MG63 (cell line): ENCODE data around the gene DENND6A. TPM values are rescaled to one million over a fixed set of nuclear protein-coding genes. Genes with fewer than 3 reads are reported as not detected.
A peak's percentile ranks its signal among the peaks of the same experiment; 100 is the strongest.
"Not testable (repeated sequence)": the region's sequence is repeated elsewhere in the genome, so short reads cannot be mapped to it uniquely, and the experiment has no call there.

Source experiments
- DNase-seq: peaks from one replicate; pipeline ENCODE4 v3.0.0-alpha.2; 2020
- H3K27me3 ChIP-seq: fragments of 250-450 bp; sonication (Bioruptor Pico); 2 replicates; pipeline ENCODE4 v1.5.1; 2020; ENCODE audit warnings: mild to moderate bottlenecking, moderate library complexity
- H3K36me3 ChIP-seq: fragments of 250-450 bp; sonication (Bioruptor Pico); 2 replicates; pipeline ENCODE4 v1.5.1; 2020; ENCODE audit warnings: mild to moderate bottlenecking, moderate library complexity
- H3K4me3 ChIP-seq: fragments of 250-450 bp; sonication (Bioruptor Pico); 2 replicates; pipeline ENCODE4 v1.5.1; 2020; ENCODE audit warnings: mild to moderate bottlenecking, moderate library complexity
- H3K9me3 ChIP-seq: fragments of 250-450 bp; sonication (Bioruptor Pico); 2 replicates; pipeline ENCODE4 v1.5.1; 2020; ENCODE audit warnings: mild to moderate bottlenecking, moderate library complexity
- total RNA-seq: library from RNA; depleted of rRNA; stranded (reverse); fragments of >200 nt; shearing (Covaris generic); gene quantifications from 2 replicates; pipeline ENCODE4 v1.2.3, GENCODE V29; 2014; ENCODE audit warnings: low replicate concordance

The DENND6A gene
- total RNA-seq, 1 experiment from 2014 or later = 17.8 TPM

GRCh38 chr3:57705351-57705750 is 12.5 kb upstream of the DENND6A start:
- H3K36me3 ChIP-seq, H3K9me3 ChIP-seq, DNase-seq, H3K4me3 ChIP-seq, H3K27me3 ChIP-seq: not testable (repeated sequence)

GRCh38 chr3:57701781-57702180 is 8.9 kb upstream of the DENND6A start:
- Histone ChIP-seq H3K36me3 (no peaks in the 10 kb centered on the region), H3K9me3 (no peaks in the 10 kb centered on the region), H3K4me3 (no peak overlapping the region), H3K27me3 (no peaks in the 10 kb centered on the region)
- no peak for DNase-seq

- Histone ChIP-seq H3K4me3 (no peak overlapping the region), H3K27me3 (no peaks in the 10 kb centered on the region), H3K9me3 (no peaks in the 10 kb centered on the region), H3K36me3 (no peaks in the 10 kb centered on the region)
- no peak for DNase-seq
These were observed 7.9 kb upstream of the DENND6A start for GRCh38 chr3:57700737-57701136.

GRCh38 chr3:57699591-57699990 is 6.7 kb upstream of the DENND6A start:
- Histone ChIP-seq H3K4me3 (no peak overlapping the region), H3K36me3 (no peaks in the 10 kb centered on the region), H3K27me3 (no peaks in the 10 kb centered on the region), H3K9me3 (no peaks in the 10 kb centered on the region)
- DNase-seq = no peak

GRCh38 chr3:57696801-57697321 is 4.0 kb upstream of the DENND6A start:
- Histone ChIP-seq H3K36me3 (no peaks in the 10 kb centered on the region), H3K27me3 (no peaks in the 10 kb centered on the region), H3K4me3 (no peak overlapping the region), H3K9me3 (no peaks in the 10 kb centered on the region)
- peak; percentile 58 for DNase-seq

DNA sequence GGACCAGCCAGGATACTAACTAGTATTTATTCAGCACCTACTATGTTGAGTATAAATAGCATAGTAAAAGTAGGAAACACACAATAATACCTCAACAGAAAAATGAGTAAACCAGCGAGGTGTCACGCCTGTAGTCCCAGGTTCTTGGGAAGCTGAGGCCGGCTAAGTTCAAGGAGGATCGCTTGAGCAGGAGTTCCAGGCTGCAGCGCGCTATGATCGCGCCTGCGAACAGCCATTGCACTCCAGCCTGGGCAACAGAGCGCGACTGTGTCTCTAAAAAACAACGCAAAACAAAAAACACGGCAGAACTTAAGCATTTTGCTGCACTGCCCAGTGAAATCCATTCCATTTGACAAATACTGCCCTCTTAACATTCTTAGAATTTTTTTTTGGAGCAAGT is 1.3 kb upstream of the DENND6A start:
- Histone ChIP-seq H3K36me3 (no peaks in the 10 kb centered on the region), H3K9me3 (no peaks in the 10 kb centered on the region), H3K27me3 (no peaks in the 10 kb centered on the region), H3K4me3 (no peak overlapping the region)
- DNase-seq = no peak

GRCh38 chr3:57692133-57692395 is 813 bp downstream of the DENND6A start:
- not testable (repeated sequence) for H3K27me3 ChIP-seq, H3K9me3 ChIP-seq, DNase-seq, H3K36me3 ChIP-seq
- H3K4me3 ChIP-seq = peak overlapping the region; percentile 72

GRCh38 chr3:57691411-57692132 is 1.3 kb downstream of the DENND6A start:
- Histone ChIP-seq H3K27me3 (no peaks in the 10 kb centered on the region), H3K9me3 (no peaks in the 10 kb centered on the region), H3K4me3 (peak overlapping the region; percentile 72), H3K36me3 (no peaks in the 10 kb centered on the region)
- DNase-seq = no peak

DNA sequence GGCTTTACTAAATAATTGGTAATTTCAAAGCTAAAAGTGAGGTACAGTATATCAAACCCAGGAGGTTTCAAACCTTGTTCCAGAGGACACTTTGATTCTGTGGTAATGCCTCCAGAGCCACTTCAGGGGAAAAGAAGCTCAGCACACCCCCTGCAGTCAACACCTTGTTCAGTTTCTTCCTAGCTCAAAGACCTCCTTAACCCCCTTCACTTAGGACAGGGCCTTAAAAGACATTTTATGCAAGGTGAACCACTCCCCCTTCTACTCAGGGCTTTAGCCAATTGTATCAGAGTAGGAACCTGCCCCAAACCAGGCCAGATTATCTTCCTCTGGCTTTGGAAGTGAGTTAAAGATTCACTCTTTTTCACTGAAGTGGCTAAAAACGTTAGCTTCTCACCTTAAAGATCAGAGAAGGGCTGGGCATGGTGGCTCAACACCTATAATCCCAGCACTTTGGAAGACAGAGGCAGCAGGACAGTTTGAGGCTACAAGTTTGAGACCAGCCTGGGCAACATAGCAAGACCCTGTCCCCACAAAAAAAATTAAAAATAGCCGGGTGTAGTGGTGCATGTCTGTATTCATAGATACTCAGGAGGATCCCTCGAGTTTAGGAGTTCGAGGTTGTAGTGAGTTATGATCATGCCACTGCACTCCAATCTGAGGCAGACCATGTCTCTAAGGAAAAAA is 3.4 kb downstream of the DENND6A start:
- H3K9me3 ChIP-seq = no peaks in the 10 kb centered on the region
- no peak for DNase-seq
- H3K36me3 ChIP-seq = no peaks in the 10 kb centered on the region
- no peaks in the 10 kb centered on the region for H3K27me3 ChIP-seq
- H3K4me3 ChIP-seq = no peak overlapping the region

DNA sequence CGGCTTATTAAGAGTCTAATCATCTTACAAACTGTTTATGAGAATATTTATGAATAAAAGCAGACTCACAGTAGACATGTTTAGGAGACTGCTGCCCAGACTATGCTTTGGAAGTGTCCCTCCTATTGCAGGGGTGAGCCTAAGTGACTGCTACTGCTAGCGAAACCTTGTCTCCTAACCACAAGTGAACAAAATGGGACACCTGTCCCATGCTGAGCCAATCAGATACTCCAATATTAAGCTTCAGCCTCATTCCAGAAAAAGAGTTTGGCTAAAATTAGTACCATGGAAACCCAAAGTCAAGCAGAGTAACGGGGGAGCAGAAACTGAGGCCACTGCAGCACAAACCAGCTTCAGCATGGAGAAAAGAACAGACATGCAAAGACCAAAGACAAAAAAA is 4.6 kb downstream of the DENND6A start:
- H3K9me3 ChIP-seq = no peaks in the 10 kb centered on the region
- no peaks in the 10 kb centered on the region for H3K36me3 ChIP-seq
- no peaks in the 10 kb centered on the region for H3K27me3 ChIP-seq
- DNase-seq = no peak
- no peak overlapping the region for H3K4me3 ChIP-seq

- H3K36me3 ChIP-seq = no peaks in the 10 kb centered on the region
- H3K4me3 ChIP-seq = no peak overlapping the region
- no peak for DNase-seq
- no peaks in the 10 kb centered on the region for H3K27me3 ChIP-seq
- no peaks in the 10 kb centered on the region for H3K9me3 ChIP-seq
These were observed 9.6 kb downstream of the DENND6A start for GRCh38 chr3:57683286-57683685.

GRCh38 chr3:57682284-57682683 is 10.6 kb downstream of the DENND6A start:
- no peak overlapping the region for H3K4me3 ChIP-seq
- DNase-seq = no peak
- H3K27me3 ChIP-seq = no peaks in the 10 kb centered on the region
- no peaks in the 10 kb centered on the region for H3K36me3 ChIP-seq
- no peaks in the 10 kb centered on the region for H3K9me3 ChIP-seq

DNA sequence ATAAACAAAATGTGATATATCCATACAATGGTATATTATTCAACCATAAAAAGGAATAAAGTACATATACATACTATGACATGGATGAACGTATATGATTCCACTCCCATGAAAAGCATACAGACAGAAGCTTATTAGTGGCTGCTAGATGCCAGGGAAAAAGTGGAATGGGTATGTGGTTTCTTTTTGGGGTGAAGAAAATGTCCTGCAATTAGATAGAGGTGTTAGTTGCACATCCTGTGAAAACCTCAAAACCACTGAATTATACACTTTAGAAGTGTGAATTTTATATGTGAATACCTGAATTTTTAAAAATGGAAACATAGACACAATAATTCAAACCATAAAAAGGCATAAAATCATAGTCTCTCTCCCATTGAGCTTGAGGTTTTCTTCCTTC is 11.2 kb downstream of the DENND6A start:
- DNase-seq = no peak
- Histone ChIP-seq H3K9me3 (no peaks in the 10 kb centered on the region), H3K4me3 (no peak overlapping the region), H3K36me3 (no peaks in the 10 kb centered on the region), H3K27me3 (no peaks in the 10 kb centered on the region)

DNA sequence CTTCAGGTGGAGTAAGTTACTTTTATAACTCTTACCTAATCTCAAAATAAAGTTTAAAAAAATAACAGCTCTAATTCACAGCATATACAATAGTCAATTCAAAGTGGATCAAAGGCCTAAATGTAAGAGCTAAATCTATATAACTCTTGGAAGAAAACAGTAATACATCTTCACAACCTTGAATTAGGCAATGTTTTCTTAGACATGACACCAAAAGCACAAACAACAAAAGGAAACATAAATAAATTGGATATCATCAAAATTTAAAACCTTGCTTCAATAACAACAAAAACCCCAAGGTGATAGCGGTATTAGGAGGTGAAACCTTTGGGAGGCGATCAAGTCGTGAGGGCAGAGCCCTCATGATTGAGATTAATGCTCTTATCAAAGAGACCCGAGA is 12.8 kb downstream of the DENND6A start:
- Histone ChIP-seq H3K27me3 (no peaks in the 10 kb centered on the region), H3K4me3 (no peak overlapping the region), H3K36me3 (no peaks in the 10 kb centered on the region), H3K9me3 (no peaks in the 10 kb centered on the region)
- DNase-seq = no peak

- H3K27me3 ChIP-seq = no peaks in the 10 kb centered on the region
- no peak overlapping the region for H3K4me3 ChIP-seq
- no peak for DNase-seq
- H3K9me3 ChIP-seq = no peaks in the 10 kb centered on the region
- H3K36me3 ChIP-seq = no peaks in the 10 kb centered on the region
These were observed 17.3 kb downstream of the DENND6A start for GRCh38 chr3:57675530-57675929.

DNA sequence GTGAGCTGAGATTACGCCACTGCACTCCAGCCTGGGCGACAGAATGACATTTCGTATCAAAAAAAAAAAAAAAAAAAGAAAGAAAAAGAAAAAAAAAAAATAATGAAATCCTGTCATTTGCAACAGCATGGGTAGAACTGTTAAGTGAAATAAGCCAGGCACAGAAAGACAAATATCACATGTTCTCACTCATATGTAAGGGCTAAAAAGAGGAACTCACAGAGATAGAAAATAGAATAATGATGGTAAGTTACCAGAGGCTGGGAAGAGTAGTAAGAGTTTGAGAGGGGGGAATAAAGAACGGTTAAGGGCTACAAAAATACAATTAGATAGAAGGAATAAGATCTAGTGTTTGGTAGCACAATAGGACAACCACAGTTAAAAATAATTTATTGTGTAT is 19.7 kb downstream of the DENND6A start:
- no peaks in the 10 kb centered on the region for H3K9me3 ChIP-seq

DNA sequence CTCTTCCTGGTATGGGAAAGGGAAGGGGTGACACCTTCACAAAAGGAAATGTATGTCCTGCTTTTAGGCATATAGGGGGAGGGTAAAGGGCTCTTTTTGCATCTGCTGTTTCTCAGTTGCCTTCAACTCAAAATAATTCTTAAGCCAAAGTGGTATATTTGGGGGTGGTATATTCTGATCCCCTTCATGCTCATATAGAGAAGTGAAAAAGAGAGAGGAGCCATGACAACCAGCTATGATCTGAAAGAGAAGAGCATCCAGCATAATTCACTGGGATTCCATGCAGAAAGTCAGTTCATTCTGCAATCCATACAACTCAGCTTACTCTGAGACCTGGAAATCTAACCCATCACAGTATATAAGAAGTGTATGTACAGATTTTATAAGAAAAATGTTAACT is 22.3 kb downstream of the DENND6A start:
- no peak for DNase-seq

More for the DNA sequence above, 19.7 kb downstream of the DENND6A start:
- no peaks in the 10 kb centered on the region for H3K27me3 ChIP-seq
- DNase-seq = no peak
- no peaks in the 10 kb centered on the region for H3K36me3 ChIP-seq
- H3K4me3 ChIP-seq = no peak overlapping the region

GRCh38 chr3:57661404-57661803 is 31.5 kb downstream of the DENND6A start:
- H3K4me3 ChIP-seq = no peak overlapping the region
- no peaks in the 10 kb centered on the region for H3K27me3 ChIP-seq
- no peaks in the 10 kb centered on the region for H3K9me3 ChIP-seq
- no peak for DNase-seq
- peaks cover 6% of the 10 kb centered on the region for H3K36me3 ChIP-seq

More for the DNA sequence above, 22.3 kb downstream of the DENND6A start:
- Histone ChIP-seq H3K27me3 (no peaks in the 10 kb centered on the region), H3K9me3 (no peaks in the 10 kb centered on the region), H3K4me3 (no peak overlapping the region), H3K36me3 (no peaks in the 10 kb centered on the region; the same call in none of the 2 replicates)
